Measurements from ENCODE around the gene ACTN1.

ACTN1 gene

DNA sequence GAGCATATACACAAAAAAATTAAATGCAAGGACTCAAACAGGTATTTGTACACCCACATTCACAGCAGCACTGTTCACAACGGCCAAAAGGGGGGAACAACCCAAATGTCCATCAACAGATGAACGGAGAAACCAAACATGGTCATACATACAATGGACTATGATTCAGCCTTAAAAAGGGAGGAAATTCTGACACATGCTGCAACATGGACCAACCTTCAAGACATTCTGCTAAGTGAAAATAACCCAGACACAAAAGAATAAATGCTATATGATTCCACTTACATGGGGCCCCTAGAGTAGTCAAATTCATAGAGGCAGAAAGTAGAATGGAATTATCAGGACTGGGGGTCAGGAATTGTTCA, 29.5 kb downstream of the ACTN1 start:
- DNase-seq, result no peak

DNA sequence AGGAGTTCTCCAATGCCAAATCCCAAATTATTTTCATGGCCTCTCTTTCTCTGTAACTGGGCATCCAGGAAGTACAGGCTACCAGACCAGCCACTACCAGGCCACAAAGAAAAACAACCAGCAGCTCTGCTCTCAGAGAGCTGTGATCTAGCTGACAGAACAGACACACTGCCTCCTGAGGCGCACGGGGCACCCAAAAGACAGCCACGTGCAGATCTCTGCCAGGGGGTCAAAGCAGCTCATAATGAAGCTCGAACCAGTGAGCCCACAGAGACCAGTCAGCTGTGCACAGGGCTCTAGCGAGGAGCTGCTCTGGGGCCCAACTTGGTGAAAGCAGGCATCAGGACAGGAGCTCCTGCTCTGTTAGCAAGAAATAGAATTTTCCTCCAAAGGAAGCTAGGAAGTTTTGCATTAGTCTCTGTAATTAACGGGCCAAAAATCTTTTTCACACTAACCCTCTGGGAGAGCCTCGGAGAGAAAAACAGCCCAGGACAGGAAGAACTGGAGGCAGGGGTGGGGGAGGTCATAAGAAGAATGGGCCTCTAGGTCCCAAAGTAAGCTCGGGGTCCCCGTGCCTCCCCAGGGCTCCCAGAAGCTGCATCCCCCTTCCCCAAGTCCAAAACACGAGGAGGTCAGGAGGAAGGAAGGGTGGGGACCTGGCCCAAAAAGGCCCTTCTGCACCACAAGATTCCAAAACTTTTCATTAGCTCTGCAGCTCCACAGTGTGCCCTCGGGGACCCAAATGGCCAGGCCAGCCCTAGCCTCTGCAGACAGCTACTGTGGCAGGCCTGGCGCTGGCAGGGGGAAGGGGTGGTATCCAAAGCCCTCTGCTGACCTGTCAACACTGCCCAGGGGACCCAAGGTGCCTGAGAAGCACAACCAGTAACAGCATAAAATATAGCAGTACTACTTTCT, 30.2 kb downstream of the ACTN1 start:
- no peak for DNase-seq

DNA sequence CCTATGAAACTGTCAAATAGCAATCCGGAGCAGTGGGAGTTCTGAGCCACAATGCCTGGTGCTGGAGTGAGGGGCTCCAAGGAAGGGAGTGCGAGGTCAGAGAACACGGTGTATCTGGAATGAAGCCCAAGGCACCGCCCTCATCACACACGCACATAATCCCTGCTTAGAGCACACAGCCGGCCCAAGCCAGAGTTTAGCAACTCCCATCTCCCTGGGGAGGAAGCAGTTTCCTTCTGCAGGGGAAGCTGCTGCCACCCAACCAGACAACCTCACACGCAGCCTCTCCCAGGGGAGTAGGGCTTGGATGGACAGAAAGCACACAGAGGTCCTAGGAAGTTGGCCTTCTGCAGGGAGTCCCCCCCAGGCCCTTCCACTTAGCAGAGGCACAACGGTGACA, 31.3 kb downstream of the ACTN1 start:
- no peak for DNase-seq

DNA sequence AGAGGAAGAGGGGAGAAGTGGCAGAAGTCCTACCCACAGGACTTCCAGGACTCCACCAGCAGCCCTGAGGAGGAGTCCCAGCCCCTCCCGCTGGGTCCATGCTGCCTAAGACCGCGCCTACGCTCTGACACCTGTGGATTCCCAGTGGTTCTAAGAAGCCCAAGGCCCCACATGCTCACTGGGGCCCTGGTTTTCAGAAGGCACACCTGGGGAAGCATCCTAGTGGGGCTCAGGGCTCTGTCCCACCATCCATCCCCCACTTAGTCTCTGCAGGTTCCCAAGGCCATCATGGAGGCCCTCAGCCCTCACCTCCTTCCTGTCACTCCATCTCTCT, 32.6 kb downstream of the ACTN1 start:
- no peak for DNase-seq

DNA sequence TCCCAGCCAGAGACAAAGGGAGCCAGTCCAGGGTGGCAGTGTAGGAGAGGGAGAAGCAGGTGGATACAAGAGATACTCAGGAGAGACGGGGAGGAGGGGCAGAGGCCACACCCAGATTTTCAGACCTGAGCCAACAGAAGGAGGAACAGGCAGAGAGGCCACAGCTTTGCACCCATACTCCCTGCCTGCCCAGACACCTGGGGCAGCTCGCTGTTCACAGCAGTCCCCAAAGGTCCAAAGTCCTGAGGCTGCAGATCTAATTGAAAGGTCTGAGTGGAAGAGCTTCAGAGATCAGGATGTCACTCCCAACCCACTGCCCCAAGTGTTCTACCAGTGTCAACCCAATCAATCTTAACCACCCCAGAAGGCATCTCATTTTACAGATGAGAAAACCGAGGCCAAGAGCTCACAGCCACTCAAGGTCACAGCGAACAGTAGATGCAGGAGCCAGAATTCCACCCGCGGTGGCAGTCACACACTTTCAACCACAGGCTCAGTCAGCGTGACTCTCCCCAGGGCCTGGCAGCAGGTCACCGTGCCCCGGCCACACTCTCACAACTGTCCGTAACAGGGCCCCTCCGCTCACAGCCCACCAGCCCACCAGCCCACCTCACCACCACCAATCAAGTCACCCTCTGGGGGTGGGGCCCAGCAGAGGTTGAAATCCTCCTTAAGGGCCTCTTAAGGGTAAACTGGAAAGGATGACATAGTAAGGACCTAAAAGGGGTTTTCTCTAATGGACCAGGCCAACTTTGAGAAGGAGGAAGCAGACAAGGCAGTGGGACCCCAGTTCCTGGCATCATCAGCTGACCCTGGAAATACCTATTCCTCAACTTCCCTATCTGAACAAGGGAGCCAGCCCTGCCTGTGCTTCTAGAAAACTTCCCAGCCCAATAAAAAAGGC, 33.3 kb downstream of the ACTN1 start:
- DNase-seq, result no peak

DNA sequence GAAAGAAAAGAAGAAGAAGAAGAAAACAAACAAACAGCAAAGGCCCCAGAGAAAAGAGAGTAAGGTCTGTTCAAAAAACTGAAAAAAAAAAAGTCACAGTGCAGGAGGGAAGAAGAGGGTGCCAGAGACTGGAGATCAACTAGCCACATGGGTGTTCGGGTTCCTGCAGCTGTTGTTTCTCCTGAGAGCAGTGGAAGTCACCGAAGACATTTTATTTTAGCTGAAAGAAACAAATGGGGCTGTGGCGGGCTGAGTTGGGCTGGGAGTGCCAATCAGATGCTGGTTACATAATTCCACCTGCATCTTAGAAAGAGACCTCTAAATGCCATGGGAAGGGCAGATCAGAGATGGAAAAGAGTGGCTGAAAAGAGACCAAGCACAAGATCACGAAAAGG, 33.9 kb downstream of the ACTN1 start:
- DNase-seq, result no peak

DNA sequence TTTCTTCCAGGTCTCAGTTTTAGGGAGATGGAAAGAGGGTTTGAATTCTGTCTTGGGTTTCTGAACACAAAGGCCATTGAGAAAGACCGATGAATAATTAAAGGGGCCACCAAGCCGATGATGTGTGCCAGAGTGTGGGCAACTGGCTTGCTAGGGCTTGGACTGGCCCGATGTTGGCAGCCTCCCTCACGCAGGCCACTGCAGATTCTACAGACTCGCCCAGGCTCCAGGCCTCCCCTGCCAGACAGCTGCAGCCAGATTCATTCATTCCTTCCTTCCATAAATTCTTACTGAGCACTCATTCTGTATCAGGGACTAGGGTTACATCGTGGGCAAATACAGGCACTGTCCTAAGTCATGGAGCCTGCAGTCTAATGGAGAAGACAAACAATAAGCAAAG, 34.9 kb downstream of the ACTN1 start:
- no peak for DNase-seq

DNA sequence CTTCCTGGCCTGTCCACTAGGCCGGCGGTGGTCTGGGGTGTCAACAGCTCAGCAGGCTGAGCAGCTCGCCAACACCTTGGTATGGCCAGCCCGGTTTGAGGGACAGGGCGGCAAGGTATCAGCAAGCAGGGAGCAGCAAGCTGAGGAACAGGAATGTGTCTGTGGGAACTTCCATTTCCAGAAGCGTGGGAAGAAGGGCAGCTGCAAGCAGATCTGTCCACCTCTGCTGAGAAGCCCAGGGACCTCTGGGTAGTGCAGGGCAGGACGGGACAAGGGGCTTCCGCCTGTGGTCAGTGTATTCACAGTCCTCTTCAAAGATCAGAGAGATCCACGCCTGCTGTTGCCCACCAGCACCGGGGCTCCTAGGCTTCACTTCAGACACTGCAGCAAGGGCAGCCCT, 36.0 kb downstream of the ACTN1 start:
- DNase-seq, result no peak

DNA sequence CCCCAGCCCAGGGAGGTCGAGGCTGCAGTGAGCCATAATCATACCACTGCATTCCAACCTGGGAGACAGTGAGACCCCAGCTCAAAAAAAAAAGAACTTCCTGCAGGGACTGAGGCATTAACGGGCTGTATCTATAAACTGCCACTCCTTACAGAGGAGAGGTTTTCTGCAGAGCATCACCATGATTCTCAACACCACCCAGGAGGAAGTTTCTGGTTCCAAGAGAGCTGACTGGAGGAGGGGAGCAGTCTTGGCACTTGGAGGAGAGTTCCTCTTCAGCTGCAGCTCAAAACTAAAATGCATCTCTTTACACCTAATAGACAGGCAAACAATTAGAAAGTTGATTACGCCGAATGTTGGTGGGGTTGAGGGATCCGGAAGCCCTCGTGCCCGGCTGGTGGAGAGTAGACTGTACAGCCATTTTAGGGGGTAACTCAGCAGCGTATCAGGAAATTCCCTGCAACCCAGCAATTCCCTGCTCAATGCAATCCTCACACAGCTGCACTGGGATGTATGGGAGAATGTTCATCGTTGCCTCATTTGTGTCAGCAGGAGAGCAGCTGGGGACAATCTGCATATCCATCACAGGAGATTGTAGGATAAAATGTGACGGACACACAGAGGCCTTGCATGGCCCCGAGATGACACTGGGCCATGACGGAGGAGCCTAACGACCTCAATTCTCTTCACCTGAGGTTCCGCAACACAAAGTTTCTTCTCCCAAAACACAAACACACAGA, 36.6 kb downstream of the ACTN1 start:
- no peak for DNase-seq

DNA sequence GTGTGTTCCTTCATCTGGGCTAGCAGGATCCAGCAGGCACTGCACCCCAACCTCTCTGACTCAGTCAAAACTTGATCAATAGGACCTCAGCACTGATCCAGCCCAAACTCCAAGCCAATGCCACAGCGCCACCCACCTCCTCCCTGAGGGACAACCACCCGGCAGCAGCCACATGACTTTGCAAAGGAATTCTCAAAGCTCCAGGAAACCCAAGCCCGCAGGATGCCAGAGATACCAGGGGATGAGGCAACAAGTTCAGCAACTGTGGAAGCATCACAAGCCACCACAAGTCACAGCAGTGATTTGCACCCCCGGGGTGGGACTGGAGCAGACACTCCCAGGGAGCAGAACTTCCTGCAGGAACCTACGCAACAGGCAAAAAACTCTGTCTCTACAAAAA, 37.3 kb downstream of the ACTN1 start:
- no peak for DNase-seq

DNA sequence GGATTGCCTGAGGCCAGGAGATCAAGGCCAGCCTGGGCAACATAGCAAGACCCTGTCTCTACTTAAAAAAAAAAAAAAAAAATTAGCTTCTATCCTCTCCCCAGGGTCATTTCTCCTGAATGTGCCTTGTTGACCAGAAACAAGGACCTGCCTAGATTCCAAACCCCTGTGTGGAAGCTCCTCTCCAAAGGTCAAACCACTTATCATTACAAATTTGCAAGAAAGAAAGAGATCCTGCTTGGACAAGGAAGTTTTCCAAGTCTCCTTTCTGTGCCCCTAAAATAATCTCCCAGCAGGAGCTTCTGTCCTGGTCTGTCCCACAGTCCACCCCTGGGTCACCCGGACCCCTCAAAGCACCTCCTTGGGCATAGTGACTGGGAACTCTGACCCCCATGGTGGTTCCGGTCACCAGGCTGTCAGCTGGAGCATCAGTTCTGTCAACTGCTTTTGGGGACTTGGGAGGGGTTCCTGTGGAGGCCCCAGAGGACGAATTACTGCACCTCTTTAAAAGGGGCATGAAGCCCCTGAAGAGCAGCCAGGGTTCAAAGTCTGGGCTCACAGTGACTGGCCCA, 38.4 kb downstream of the ACTN1 start:
- no peak for DNase-seq

DNA sequence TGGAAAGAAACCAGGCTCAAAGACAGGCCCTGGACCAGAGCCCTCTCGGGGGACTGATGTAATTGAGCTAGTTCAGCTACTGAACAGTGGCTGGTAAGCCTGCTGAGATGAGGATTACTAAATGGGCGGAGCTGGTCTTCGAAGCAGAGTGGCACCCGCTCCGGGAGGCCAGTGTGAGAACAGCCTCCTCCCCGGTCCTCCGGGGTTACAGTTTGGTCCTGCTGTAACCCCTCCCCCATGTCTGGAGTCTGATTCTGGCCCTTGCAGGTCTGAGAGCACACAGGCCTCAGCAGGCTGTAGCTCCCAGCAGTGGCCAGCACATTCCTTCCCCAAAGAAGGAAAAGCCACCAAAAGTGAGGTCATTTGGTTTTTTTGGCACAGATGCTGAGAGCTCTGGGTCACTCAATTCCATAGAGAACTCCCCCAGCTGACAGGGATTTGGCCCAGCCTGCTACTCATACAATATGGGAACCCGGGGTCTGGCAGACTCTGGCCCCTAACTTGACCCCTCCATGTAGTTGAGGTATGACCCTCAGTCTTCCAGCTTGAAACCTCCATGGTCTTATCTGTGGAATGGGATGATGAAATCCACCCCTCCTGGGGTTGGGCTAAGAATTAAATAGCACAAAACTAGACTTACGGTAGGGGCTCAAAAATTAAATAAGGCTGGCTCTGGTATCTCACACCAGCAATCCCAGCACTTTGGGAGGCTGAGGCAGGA, 39.0 kb downstream of the ACTN1 start:
- DNase-seq, result no peak

DNA sequence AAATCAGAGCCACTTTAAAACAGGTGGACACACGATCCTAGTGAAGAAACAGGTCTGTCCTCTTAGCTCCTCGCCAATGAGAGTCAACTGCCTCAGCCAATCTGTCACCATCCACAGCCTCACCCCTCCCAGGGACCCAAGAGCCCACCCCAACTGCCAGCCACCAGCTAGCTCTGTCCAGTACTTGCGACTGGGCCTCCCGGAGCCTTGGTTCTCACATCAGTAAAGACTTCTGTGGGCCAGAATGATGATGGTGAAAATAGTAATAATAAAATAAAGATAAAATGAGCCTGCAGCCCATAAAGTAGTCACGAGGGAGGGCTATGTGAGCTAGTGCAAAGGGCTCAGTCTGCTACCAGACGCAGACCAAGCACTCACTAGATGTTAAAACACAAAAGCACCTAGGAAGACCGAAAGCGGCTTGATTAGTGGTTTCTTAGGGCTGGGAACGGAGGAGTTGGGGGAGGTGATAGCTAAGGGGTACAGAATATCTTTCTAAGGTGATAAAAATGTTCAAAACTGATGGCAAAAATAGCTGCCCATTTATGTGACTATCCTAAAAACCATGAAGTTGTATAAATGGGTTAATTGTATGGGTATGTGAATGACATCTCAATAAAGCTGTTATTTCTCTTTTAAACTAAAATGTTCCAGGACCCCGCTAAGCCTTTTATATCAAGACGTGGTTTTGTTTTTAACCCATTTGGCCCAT, 39.8 kb downstream of the ACTN1 start:
- DNase-seq, result no peak

DNA sequence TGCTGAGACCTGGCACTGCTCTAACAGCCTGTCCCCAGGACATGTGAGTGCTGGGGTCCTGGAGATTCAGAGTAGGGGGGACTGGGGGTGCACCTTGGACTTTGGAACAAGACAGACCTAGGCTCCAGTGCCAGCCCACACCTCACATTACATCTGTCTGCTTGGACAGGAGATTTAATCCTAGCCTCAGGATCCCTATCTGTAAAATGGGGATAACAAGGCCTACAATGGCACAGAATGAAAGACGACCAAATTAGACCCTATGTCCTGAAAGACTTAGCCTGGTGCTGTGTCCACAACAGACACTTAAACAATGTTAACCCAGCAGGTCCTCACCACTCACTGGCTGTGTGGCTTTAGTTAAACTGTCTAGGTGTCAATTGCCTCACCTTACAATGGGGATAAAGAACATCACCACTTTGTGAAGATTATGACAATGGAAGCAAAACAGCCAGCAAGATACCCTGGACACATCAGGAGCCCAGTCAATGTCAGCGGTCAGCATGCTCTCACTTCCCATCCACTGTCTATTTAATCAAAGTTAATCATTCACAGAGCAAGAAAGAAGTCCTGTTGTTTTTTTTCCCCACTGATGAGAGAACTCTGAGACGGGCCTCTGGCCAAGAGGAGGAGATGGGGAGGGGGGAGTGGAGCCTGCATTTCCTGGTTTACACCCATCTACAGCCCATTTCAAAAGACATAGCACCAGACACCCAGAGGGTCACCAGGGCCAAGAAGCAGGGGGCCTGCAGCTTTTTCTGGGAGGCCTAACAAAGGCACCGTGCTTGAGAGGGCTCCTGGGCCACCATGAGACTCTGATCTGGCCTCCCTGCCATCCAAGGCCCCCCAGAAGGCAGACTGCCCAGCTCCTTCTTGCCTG, 40.6 kb downstream of the ACTN1 start:
- no peak for DNase-seq

DNA sequence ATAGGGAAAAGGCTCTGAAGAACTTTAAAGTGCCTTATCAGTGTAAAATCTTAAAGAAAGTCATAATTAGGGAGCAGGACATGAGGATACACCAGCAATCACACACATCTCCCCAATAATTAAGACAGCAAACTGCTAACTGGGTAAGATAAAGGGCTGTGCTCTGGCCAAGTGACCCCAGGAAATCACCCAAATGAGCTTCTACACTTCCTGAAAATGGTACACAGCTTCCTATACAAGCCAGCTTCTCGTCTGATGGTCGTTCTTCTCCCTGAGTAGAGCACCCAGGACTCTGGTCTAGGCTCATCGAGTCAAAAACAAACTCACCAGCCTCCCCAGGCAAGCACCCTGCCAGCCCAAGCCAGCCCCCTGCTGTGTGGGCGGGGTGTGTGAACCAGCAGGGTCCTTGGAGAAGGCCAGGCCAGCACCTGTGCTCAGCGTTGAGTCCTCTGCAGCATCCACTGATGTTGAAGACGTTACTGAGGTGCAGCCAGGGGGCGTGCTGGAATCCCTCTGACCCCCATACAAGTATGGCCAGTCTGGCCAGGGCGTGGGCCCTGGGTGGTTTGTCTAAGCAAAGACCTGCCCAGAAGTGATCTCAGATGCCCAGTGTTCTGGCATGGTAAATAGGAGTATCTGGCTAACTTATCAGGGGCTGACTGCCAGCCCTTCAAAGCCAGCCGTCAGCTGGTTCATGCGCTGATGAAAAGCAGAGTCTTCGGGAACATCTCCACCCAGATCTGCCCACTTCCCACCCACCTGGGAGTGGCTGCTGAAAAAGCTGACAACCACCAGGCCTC, 41.4 kb downstream of the ACTN1 start:
- DNase-seq, result no peak

DNA sequence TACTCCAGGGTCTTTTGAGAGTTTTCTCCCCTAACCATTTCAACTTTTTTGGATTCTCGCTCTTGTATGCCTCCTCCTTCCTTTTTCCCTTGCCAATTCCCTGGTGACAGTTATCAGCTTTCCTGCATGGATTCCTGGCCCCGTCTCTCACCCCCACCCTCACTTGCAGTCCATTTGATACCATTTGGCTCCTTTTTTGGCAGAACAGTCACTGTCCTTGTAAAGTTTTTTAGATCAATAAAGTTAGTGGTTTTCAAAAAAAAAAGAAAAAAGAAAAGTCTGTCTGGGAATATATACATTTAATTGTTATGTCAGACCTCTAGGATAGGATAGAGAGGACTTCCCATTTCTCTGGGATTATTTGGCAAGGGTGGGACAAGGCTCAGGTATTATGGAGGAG, 42.1 kb downstream of the ACTN1 start:
- DNase-seq, result no peak

DNA sequence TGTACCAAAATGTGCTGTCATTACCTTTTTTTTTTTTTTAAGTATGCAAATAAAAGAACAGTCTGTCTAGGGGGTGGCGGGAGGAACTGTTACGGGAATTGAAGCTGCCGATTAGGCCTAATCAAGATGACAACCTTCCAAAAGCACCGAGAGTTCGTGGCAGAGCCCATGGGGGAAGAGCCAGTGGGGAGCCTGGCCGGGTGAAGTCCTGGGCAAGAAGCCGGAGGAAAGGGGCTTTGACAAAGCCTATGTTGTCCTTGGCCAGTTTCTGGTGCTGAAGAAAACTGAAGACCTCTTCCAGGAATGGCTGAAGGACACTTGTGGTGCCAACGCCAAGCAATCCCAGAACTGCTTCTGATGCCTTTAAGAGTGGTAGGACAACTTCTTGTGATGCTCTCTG, 42.6 kb downstream of the ACTN1 start:
- DNase-seq, result no peak

DNA sequence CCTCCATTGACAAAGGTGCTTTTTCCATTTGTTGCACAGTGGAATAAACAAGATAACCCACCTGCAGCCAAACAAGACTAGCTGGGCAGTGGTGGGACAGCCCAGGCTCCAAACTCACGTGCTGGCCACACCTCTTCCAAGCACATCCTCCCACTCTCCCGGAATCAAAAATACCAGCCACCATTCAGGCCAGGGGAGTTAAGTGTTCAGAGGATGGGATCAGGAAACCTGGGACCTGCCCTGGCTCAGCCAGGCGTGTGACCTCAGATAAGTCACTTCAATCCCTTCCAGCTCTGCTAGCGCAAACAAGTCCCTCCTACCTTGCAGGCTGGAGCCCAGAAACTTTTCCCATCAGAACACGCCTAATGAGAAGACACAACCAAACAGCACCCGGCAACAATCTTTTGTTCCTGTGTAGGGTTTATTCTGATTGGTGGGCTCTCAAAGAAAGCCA, 43.3 kb downstream of the ACTN1 start:
- DNase-seq, result no peak

DNA sequence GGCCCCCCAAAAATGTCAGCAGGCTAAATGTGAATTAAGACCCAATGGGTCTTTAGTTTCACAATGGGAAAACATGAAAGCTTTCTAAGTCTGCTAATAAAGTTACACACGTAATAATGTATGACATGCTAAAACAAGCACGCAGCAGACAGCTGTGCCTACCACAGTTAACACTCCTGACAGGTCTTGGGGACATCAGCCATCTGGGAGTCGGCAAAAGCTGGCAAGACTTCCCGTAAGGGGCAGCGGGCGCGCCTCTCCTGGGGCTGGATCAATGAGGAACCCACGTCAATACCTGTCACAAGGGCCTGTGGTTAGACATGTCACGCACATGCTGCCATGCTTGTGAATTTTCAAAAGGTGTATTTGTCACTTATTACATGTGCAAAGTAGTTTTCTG, 45.0 kb downstream of the ACTN1 start:
- no peak for DNase-seq

DNA sequence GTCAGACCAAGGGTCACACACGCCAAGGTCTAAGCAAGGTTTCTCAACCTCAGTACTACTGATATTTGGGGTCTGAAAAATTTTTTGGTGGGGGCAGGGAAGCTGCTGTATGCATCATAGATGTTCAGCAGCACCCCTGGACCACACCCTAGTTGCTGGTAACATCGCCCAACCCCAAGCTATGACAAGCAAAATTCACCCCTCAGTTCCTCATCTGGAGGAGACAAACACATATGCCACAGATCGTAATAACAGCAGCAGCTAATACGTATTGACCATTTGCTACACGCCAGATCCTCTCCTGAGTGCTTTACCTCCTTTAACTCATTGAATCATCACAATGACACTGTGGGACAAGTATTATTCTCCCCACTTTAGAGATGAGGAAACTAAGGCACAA, 46.4 kb downstream of the ACTN1 start:
- no peak for DNase-seq
